GM08714 (cell line): ENCODE data around the gene TBX6.
"Not testable (repeated sequence)": the region's sequence is repeated elsewhere in the genome, so short reads cannot be mapped to it uniquely, and the experiment has no call there.

ENCODE experiments used
- H3K4me3 ChIP-seq: fragments of 200-500 bp; sonication (Bioruptor generic); 2 replicates; pipeline ENCODE4 v1.5.1; 2014; ENCODE audit warnings: mild to moderate bottlenecking, low read length, inconsistent platforms
- ZNF274 ChIP-seq: IDR thresholded peaks from 2 replicates; pipeline ENCODE4 v1.6.1; 2012; ENCODE audit warnings: mild to moderate bottlenecking, low read depth, low read length

Gene TBX6

DNA sequence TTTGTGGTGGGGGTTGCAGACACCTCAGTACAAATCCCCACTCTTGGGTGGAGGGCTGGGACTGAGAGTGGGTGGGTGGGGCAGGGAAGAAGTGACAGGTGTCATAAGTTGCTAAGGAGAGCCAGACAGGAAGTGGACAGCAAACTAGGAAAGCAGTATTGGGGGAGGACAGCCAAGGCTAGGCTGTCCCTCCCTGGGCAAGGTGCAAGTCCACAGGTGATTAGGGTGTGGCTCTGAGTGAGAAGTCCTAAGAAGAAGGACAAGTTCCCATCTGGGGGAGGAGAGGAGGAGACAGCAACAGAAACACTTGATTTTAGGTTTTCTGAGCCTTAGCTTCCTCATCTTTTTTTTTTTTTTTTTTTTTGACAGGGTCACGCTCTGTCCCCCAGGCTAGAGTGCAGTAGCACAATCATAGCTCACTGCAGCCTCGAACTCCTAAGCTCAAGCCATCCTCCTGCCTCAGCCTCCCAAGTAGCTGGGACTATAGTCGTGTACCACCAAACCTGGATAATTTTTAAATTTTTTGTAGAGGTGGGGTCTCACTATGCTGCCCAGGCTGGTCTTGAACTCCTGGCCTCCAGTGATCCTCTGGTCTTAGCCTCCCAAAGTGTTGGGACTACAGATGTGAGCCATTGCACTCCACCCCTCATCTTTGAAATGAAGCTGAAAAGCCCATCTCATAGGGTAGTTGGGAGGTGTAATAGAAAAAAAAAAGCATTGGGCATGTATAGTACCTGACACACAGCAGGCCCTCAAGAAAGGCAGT is 28.8 kb upstream of the TBX6 start:
- H3K4me3 ChIP-seq: no peak overlapping the region
- TF ChIP-seq ZNF274: no peak

DNA sequence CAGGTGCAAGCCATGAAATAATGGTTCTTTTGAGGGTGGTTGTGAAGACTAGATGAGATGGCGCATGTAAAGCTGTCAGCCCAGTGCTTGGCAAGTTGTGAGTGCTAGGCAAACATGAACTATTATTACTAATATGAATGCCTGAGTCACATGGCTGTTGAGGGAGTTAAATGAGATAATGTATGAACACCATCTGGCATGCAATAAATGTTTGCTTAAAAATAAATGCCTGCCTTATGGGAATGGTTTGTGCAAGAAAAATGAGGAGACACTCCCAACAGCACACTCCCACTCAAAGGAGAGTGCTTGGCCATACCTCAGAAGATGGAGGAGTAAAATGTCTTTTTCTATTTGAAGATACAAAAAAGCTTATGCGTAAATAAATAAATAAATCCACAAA is 27.7 kb upstream of the TBX6 start:
- H3K4me3 ChIP-seq: no peak overlapping the region

DNA sequence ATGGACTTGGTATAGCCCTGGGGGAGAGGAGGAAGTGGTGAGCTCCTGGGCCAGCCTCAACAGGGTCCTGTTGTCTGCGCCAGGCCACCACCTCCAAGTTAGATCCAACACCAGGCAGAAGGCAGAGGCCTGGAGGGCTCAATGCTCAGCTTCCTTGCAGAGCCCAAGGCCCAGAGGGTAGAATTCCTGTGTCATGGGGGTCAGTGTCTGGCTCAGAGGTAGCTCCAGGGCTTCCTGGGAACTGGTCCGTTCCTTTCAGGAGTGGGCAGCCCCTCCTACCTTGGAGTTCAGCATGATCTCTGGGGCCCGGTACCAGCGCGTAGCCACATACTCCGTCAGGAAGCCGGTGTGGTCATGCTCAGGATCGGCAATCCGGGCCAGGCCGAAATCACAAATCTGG is 26.0 kb upstream of the TBX6 start:
- no peak for TF ChIP-seq ZNF274
- H3K4me3 ChIP-seq: no peak overlapping the region

More for the DNA sequence above, 27.7 kb upstream of the TBX6 start:
- no peak for TF ChIP-seq ZNF274

DNA sequence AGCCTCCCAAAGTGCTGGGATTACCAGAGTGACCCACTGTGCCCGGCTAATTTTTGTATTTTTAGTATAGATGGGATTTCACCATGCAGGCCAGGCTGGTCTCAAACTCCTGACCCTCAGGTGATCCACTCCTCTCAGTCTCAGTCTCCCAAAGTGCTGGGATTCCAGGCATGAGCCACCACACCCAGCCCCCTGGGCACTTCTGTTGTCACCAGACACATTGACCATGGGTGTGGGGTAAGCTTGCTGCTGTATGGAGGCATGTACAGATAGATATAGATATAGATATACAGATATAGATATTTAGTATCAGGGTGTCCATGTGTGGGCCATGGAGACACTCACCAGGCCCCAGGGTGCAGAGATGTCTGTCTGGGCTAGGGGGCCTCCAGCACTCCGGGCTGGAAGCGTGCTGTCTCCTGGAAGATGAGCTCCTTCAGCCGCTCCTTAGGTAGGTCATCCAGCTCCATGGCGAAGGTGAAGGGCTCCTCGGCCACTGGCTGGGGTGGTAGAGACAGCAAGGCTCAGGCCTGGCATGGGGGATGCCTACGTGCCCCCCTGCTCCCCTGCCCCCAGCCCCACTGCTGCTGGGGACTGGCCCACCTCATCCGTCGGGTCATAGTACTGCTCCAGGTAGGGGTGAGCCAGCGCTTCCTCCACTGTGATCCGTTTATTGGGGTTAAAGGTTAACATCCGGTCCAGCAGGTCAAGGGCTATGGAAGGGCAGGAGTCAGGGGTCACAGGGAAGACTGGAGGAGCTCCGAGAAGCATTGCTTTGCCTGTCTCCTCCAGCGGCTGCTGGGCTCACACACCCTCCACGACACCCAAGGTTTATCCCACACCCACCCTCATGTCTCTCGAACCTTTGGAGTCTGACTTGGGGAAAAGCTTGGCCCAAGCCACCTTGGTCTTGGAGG is 24.8 kb upstream of the TBX6 start:
- no peak for TF ChIP-seq ZNF274
- H3K4me3 ChIP-seq: no peak overlapping the region

DNA sequence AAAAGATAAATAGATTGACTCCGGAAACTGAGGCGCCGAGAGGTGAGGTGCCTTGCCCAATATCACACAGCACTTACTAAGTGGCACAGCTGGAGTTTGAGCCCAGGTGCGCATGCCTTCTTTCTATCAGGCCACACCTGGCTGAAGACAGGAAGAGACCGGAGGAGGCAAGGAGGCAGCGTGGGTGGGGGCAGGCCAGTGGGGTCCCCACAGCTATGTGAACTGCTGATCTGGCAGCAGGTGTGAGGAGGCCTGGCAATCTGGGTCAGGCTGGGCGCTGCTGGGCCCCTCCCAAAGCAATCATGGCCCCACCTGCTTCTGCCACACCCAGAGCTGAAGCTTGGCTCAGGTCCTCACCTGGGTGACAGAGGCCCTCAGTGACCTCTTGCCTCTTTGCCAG is 23.5 kb upstream of the TBX6 start:
- H3K4me3 ChIP-seq: no peak overlapping the region
- TF ChIP-seq ZNF274: no peak

DNA sequence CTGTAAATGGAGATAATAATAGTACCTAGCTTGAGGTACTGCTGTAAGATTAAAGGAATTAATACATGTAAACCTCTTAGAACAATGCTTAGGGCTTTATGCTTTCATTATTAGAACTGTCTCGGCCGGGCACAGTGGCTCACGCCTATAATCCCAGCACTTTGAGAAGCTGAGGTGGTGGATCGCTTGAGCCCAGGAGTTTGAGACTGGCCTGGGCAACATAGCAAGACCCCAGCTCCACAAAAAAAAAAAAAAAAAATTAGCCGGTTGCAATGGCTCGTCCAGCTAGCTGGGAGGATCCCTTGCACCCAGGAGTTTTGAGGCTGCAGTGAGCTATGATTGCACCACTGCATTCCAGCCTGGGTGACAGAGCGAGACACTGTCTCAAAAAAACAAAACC is 23.1 kb upstream of the TBX6 start:
- H3K4me3 ChIP-seq: not testable (repeated sequence)

DNA sequence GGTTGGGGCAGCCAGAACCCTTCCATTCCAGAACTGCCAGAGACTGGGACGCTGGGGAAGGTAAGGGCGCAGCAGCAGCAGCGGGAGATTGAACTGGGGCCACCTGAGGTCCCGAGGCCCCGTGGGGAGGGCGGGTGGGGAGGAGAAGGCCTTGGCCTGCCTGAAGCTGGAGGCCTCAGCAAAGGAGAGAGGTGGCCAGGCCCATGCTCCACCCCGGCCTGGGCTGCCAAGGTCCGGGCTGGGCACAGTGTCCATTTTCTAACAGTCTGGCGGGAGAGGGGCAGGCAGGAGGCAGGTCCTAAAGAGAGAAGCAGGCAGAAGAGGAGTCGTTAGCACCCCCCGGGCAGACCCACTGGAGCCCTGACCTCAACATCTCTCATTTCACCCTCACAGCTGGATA is 22.7 kb upstream of the TBX6 start:
- no peak for TF ChIP-seq ZNF274
- no peak overlapping the region for H3K4me3 ChIP-seq

DNA sequence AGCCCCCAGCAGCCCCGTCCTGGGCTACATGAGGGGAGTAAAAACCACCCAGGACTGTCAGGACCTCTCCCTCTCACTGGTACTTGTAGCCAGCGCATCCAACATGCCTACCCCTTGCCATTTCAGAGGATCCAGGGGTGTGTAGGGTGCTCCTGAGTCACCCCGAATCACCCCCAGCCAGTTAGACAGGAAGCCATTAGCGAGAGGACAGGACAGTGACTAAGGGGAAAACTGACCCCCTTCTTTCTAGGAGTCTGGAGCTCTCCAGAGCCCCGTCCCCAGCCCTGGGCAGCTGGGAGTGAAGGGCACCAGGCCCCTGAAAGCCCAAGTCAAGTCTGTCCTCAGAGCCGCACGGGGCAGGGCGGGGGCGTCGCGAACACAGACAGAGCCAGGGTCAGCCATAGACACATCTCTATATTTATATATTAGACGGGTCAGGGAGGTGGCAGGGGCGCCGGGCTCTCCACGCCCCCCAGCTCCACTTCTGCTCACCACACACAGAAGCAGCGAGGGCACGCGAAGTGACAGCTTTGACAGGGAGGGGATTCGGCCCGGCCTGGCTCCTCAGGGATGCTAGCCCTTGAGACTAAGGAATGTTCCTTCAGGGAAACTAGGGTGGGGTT is 22.1 kb upstream of the TBX6 start:
- H3K4me3 ChIP-seq: no peak overlapping the region
- TF ChIP-seq ZNF274: no peak

DNA sequence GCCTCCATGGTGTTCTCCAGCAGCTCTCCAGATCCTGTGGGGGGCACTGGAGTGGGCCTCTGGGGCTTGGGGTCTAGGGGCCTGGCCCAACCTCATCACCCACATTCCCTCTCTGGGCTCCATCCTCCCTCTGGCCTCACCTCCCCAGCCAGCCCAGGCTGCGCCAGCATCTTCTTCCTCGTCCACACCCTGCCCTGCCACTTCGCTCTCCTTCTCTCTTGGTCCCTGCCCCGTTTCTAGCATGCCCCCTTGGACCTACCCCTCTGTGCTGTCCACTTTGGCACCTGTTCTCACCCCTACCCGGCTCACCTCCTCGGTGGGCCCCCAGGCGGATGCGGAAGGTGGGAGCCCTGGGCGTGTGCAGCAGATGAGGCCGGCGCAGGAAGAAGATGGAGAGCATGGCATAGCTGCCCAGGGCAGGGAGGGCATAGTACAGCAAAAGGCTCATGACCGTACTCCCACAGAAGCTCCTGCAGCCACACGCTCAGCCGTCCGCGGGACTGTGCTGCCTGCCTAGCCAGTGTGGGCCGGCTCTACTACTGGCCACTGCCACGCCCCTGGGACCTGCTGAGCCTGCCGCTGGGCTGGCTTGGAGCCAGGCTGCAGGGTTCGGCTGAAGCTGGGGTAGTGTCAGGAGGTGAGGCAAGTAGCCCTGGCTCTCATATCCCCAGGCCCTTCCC is 21.4 kb upstream of the TBX6 start, which contains the start of gene GDPD3:
GDPD3 (minus strand) TSS at position 507 of the 680 bp plus-strand sequence; CDS start at position 448, 59 bp downstream.
- no peak for TF ChIP-seq ZNF274
- no peak within 1 kb of the TSS for H3K4me3 ChIP-seq

DNA sequence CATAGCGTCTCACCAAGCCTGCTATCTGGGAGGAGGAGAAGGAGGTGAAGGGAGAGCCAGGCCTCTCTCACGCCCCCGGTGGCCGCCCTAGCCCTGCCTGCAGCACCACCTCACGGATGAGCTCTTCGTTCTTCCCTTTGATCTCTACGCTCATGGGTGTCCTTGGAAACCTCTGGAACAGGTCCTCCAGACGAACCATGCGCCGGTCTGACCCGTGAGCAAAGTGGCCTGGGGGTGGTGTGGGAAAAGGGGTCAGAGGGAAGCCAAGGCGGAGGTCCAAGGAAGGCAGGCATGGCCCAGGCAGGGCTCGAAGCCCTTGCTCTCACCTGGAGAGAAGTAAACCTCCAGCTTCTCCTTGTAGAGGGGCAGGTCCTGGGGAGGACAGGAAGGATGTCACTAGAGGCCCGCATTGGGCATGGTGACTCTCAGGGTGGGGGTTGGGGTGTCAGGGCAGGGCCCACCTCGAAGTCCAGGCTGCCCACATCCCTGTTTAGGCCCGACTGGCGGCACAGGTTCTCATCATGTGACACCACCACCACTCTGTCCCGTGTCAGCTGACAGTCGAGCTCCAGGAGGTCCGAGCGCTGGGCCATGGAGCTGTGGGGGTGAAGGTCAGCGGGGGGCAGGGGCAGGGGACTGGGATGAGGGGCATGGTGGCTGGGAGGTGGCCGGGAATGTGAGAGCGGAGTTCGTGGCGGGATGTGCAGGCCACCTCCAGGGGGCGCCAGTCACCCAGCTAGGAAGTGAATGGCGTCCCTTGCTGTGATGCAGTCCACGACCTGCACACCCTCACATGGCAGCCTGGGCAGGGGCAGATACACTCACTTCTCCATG is 20.7 kb upstream of the TBX6 start:
- TF ChIP-seq ZNF274: no peak
- H3K4me3 ChIP-seq: no peak overlapping the region

DNA sequence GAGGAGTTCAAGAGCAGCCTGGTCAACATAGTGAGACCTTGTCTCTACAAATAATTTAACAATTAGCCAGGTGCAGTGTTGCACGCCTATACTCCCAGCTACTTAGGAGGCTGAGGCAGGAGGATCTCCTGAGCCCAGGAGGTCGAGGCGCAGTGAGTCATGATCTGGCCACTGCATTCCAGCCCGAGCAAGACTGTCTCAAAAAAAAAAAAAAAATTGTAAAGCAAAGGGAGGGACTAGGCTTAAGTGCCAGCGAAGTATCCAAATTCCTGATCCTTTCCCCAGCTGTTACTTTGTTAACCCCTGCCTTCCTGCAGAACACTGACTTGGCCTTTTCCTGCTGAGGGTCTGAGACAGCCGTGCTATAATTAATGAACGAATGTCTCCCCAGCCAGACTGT is 18.9 kb upstream of the TBX6 start:
- TF ChIP-seq ZNF274: no peak

DNA sequence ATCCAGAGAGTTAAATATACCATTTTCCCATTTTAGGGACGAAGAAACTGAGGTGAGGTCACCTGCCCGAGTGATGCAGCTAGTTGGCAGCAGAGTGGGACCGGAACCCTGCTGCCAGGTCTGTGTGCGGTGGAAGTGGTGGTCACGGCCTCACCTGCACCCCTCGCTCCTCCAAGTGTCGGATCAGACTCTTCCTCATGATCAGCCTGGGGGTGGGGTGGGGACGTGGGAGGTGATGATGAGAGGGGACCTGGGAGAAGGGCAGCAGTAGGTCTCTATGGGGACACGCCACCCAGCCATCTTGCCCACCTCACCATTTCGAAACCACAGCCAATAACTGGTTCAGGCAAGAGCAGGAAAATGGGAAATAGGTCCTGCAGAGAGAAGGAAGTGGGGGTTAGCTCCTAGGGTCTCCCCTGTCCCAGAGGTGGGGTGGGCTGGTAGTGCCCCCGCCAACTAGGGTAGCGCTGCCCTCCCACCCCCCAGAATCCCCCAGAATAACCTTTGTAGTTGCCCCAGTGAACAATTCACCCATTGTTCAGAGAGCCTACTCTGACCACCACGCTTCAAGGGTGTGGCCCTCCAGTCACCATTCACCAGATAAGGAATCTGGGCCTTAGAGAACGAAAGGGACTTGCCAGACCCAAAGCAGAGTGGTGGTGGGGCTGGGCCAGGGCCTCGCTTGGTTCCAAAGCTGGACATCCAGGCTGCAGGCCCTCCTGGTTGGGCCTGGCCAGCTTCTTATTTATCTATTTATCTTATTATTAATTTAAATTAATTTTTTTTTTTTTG is 16.5 kb upstream of the TBX6 start:
- TF ChIP-seq ZNF274: no peak
- H3K4me3 ChIP-seq: no peak overlapping the region

More for the DNA sequence above, 18.9 kb upstream of the TBX6 start:
- H3K4me3 ChIP-seq: no peak overlapping the region
